COR-L47 (cell line): ENCODE measurements around the gene ROBO2.

Experiments used
- DNase-seq: peaks from one replicate; lab custom pipeline; 2025; lab: John Stamatoyannopoulos, UW

The ROBO2 gene

GRCh38 chr3:77577264-77577663 lies 537.4 kb downstream of the ROBO2 start:
- DNase-seq = no peak

- DNase-seq = no peak
Observed at GRCh38 chr3:77586216-77586615, 546.3 kb downstream of the ROBO2 start.

GRCh38 chr3:77588863-77589262 lies 549.0 kb downstream of the ROBO2 start:
- no peak for DNase-seq

GRCh38 chr3:77590191-77590590 lies 550.3 kb downstream of the ROBO2 start:
- DNase-seq = no peak

- DNase-seq = no peak
Observed at GRCh38 chr3:77595371-77595870, 555.5 kb downstream of the ROBO2 start.

GRCh38 chr3:77599948-77600347 lies 560.0 kb downstream of the ROBO2 start:
- DNase-seq = no peak

GRCh38 chr3:77601823-77602415 lies 562.0 kb downstream of the ROBO2 start:
- no peak for DNase-seq

GRCh38 chr3:77602722-77603121 lies 562.8 kb downstream of the ROBO2 start:
- DNase-seq = no peak

GRCh38 chr3:77605308-77605707 lies 565.4 kb downstream of the ROBO2 start:
- no peak for DNase-seq

- no peak for DNase-seq
Observed at GRCh38 chr3:77605865-77606264, 566.0 kb downstream of the ROBO2 start.

GRCh38 chr3:77606372-77606771 lies 566.5 kb downstream of the ROBO2 start:
- DNase-seq = no peak

- DNase-seq = no peak
Observed at GRCh38 chr3:77618686-77619085, 578.8 kb downstream of the ROBO2 start.

GRCh38 chr3:77620009-77620408 lies 580.1 kb downstream of the ROBO2 start:
- no peak for DNase-seq

- no peak for DNase-seq
Observed at GRCh38 chr3:77623500-77623899, 583.6 kb downstream of the ROBO2 start.

- no peak for DNase-seq
Observed at GRCh38 chr3:77626157-77626556, 586.3 kb downstream of the ROBO2 start.

- DNase-seq = no peak
Observed at GRCh38 chr3:77648214-77648613, 608.3 kb downstream of the ROBO2 start.

- no peak for DNase-seq
Observed at GRCh38 chr3:77648664-77649063, 608.8 kb downstream of the ROBO2 start.

GRCh38 chr3:77652624-77653023 lies 612.7 kb downstream of the ROBO2 start:
- DNase-seq = no peak

- DNase-seq = no peak
Observed at GRCh38 chr3:77655396-77655795, 615.5 kb downstream of the ROBO2 start.

- no peak for DNase-seq
Observed at GRCh38 chr3:77660718-77661117, 620.8 kb downstream of the ROBO2 start.

GRCh38 chr3:77667901-77668300 lies 628.0 kb downstream of the ROBO2 start:
- DNase-seq = no peak

GRCh38 chr3:77668376-77668775 lies 628.5 kb downstream of the ROBO2 start:
- DNase-seq = no peak

GRCh38 chr3:77672016-77672415 lies 632.1 kb downstream of the ROBO2 start:
- DNase-seq = no peak

- DNase-seq = peak; percentile 22
Observed at GRCh38 chr3:77682162-77682561, 642.3 kb downstream of the ROBO2 start.
